ENCODE results near the gene MAPK10.
A peak's percentile ranks its signal among the peaks of the same experiment; 100 is the strongest.

MAPK10 gene

DNA sequence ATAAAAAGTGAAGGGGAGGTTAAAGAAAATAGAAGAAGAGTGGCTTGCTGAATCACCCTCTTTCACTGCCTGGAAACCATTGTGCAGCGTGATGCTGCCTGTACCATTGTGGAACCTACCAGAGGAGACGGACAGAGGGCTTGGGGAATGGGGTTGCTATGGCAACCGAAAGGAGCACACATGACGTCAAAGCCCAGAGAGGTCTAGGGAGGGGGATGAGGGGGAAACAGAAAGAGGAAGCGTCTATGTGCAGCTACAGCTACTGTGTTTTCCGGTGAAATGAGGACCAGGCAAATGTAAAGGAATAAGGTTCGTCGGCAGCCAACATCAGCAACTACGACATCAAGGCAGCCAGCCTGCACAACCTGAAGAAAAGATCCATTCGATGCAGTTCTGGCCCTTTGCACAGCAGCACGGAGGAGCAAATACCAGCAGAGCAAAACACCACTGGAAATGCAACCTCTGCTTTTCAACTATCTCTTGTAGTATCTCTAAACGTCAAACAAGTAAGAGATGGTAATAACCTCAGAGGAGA is at the start of gene MAPK10:
TSS of gene MAPK10 (minus strand) at position 110 of the 535 bp plus-strand sequence.
- peak; percentile 81 for DNase-seq

DNA sequence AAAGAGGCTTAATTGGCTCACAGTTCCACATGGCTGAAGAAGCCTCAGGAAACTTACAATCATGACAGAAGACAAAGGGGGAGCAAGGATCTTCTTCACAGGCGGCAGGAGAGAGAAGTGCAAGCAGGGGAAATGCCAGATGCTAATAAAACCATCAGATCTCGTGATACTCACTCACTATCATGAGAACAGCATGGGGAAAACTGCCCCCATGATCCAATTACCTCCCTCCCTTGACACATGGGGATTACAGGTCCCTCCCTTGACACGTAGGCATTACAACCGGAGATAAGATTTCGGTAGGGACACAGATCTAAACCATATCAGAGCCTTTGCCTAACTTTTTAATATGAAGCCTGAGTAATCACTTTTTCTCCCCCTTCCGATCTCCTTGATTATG is 43.7 kb upstream of the MAPK10 start:
- DNase-seq = no peak

DNA sequence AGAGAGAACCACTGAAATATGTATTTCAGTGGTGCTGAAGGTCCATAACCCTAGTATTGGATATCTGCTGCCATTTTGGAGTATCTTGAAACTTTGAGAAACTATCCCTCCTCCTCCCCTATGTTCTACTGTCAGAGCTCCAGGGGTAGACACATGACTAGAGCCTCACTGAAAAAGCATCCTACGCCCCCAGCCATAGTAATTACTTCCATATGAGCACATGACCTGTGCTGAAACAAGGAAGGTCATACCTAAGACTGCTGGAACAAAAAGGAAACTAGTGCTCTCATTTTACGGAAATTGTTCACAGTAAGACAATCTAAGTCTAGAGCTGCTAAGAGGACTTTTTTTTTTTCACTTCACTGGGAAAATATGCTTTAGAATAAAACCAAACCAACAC is 42.0 kb upstream of the MAPK10 start:
- DNase-seq = no peak

DNA sequence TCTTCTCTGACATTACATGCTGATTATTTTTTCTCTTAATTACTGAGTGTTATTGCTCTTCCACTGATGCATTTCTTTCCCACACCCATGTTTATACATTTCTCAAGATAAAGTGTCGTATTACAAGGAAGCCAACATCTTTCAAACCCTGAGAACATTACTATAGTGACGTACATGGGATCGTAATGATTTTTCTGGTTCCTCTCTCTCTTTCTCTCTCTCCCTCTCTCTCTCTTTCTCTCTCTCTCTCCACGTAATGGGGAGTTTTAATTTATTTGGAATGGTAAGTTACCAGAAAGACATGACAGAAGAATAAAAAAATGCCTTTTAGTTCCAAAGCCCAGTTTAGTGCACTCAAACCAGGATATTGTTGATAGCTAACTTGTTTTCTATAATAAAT is 40.4 kb upstream of the MAPK10 start:
- DNase-seq = no peak

- no peak for DNase-seq
Measured at GRCh38 chr4:86398187-86398586, 38.3 kb upstream of the MAPK10 start.

DNA sequence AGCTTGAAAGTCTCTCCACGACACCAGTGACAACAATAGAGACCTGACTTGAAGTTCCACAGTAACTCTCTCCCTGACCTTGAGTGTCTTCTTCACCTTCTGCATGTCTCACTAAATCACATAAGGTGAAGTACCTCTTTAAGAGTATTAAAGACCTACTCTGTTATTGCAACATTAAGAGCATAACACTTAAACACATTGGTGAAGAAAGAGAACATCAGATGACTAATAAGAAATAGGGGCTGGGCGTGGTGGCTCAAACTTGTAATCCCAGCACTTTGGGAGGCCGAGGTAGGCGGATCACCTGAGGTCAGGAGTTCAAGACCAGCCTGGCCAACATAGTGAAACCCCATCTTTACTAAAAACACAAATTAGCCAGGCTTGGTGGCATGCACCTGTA is 33.9 kb upstream of the MAPK10 start:
- DNase-seq = no peak

DNA sequence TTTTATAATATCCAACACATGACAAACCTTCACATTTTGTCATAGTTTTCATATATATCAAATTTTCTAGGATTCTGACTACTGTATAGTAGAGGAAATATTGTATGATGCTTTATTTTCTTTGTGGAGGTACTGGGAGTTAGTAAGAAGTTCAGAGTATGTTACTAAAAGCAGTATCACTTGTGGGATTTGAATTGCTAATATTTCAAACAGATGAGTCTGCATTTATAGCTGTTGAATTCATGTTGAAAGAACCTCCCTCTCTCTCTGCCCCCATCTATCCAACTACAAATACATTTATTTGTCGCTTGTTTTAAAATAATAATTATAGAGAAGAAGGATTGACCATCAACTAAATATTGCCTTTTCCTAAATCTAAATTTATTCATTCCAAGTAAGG is 29.8 kb upstream of the MAPK10 start:
- DNase-seq = no peak

GRCh38 chr4:86388252-86388651 is 28.4 kb upstream of the MAPK10 start:
- no peak for DNase-seq

DNA sequence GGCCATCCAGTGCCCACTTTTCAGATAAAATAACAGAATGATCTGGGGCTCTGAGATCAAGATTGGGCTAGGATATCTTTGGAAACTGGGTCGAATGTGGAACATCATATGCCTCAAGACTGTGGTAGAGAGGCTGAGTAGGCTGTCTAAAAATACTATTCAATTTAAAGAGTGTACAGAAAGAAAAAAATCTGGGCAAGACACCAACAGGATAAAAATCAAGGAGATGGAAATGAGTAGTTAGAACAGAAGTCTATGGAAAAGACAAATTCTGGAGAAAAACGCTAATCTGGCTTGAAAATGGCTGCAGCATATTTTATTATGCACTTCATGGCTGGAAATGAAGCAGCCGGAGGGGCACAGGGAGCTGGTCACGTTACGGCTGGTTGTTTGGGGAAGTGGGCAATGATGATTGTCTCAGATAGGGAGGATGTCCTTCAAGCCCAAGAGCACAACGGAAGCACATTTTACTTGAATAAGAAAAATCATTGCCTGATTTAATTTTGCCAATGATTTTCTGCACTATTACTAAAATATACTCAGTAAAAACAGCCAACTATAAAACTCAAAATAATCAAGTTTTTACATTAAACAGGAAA is 27.1 kb upstream of the MAPK10 start:
- no peak for DNase-seq

- DNase-seq = no peak
Measured at GRCh38 chr4:86386201-86386600, 26.3 kb upstream of the MAPK10 start.

- DNase-seq = no peak
Measured at GRCh38 chr4:86381431-86381830, 21.6 kb upstream of the MAPK10 start.

DNA sequence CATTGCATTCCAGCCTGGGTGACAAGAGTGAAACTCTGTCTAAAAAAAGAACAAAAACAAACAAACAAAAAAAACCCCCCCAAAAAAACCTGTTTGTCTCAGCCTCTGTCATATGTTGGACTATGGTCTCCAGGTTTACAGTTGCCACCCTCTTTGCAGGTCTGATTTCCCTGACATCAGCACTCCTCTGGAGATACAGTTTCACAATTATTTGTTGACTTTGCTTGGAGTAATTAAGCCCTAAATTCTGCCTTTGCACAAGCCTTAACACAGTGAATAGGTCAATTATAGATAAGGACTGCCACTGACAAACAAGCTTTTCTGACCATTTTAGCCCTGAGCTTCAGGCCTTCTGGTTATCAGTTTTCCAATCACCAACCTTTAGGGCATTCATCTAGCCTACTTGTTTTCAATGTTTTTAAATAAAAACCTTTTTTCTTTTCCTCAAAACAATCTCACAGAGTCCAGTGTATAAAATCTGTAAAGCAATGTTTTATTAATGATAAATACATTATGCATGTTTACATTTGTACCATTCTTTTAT is 20.4 kb upstream of the MAPK10 start:
- peak; percentile 39 for DNase-seq

DNA sequence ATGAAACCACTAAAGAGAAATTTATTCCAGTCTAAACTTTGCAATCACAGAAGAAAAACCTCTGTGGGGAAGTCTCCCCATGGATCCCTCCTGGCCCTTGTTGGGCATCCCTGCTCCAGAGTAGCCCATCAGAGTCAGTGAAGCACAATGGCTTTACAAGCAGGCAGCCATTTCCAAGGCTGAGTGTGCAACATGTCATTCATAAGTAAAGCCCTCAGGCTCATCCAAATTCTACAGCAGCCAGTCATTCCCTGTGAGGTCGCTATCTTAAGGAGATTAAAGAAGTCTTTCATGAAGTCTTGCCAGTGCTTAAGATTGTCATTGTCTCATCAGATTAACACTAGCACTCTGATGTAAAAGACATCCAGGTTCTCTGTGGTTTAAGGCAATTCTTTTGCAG is 17.0 kb upstream of the MAPK10 start:
- DNase-seq = no peak

DNA sequence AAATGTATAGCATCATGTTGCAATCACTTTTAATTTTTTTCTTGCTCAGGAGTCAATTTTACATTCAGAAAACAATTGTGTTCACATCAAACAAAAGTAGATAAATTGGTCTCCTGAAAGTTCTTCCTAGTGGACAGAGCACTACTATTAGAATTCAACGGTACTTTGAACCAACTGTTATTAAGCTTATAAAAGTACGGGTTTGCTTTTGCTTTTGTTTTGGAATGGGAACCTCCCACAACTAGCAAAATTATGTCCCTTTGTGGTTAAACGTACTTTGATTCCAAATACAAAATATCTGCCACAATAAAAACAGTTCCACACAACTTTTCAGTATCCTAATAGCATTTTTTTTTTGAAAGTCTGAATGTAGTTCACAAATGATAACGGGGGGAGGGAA is 8.6 kb upstream of the MAPK10 start:
- DNase-seq = no peak

DNA sequence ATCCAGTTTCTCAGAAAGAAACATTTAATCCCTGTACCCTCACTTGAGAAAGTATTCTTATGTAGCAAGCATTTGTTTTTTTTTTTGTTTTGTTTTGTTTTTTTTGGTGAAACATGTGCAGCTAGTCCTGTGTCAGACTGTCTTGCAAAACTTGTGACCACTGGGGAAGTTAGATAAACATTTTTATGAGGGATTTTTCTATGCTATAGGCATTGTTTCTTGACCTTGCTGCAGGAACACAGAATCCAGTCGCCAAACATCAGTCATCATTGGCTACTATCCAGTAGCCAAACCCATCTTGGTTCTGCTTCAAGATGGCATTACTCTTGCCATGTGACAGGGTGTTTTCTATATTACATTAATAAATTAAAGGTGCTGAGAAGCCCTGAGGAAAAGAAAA is 7.7 kb upstream of the MAPK10 start:
- no peak for DNase-seq

- no peak for DNase-seq
Measured at GRCh38 chr4:86366920-86367319, 7.1 kb upstream of the MAPK10 start.

GRCh38 chr4:86362510-86362909 is 2.7 kb upstream of the MAPK10 start:
- DNase-seq = no peak

GRCh38 chr4:86358257-86358656 is 1.6 kb downstream of the MAPK10 start:
- no peak for DNase-seq

GRCh38 chr4:86357608-86358007 is 2.2 kb downstream of the MAPK10 start:
- no peak for DNase-seq

DNA sequence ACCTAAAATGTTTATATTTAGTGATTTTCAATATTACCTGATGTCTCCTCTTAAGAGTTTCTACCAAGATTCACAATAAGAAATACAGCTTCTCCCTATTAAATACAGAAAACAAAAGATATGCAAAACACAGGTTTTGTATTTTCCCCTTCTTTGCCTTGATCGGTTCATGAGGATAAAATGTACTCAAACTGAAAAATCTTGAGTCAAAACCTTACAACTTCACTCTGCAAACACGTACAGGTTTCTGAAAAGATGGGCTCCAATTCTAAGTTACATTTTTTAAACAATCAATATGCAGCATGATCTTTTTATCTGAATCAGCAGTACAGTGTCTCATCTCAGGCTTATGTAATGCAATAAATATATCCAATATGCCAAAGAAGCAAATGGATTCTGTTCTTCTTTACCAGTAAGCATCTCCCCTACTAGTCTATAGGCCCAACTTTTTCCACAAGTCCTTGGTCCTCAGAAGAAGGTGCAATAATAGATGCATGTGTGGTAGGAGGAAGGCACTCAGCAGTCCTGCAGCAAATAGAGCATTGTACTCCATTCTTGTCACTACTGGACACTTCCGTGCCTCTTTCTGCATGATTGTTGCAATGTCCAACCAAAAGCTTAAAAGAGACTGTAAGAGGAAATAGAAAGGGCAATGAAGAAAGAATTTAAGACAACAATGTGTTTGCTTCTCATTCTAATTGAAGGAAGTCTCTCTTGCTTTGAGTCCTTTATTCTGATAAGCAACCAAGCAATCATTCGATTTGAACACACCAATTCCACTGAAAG is 3.2 kb downstream of the MAPK10 start:
- DNase-seq = no peak

DNA sequence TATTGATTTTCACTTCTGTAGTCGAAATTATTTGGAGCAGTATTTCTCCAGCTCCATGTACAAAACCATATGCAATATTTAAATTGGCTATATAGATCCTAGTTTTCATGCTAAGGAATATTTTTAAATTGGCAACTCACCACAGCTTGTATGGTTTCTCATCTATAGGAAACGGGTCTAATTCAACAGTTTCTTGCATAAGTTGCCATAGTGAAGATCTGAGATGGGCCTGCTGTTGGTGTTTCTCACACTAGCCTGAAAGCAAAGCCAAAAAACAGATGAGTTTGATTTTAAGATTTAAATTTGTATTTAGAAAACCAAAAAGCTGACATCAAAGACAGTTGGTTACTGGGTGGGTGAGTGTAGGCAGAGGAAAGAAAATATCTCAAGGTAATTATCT is 5.5 kb downstream of the MAPK10 start:
- no peak for DNase-seq

DNA sequence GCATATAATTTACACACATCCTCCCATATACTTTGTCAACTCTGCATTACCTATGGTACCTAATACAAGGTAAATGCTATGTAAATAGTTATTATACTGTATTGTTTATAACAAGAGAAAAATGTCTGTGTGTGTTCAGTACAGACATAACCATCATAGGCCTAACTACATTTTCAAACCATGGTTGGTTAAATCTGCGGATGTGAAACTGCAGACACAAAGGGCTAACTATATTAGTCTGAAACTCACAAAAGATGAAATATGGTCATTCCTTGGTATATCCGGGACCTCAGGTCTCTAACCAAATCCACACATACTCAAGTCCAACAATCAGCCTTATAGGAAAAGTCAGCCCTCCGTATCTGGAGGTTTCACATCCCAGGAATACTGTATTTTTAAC is 13.5 kb downstream of the MAPK10 start:
- DNase-seq = no peak

DNA sequence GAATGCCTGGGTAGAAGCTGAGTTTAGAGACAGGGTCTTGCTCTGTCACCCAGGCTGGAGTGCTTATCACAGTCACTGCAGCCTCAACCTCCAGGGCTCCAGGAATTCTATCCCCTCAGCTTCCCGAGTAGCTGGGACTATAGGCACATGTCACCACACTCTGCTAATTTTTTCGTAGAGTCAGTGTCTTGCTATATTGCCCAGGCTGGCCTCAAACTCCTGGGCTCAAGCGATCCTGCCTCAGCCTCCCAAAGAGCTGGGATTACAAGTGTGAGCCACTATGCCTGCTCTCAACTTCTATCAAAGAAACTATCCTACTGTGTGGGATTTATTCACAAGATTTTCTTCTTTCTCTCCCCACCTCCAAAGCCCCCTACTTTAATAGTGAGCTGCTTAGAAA is 15.7 kb downstream of the MAPK10 start:
- no peak for DNase-seq

DNA sequence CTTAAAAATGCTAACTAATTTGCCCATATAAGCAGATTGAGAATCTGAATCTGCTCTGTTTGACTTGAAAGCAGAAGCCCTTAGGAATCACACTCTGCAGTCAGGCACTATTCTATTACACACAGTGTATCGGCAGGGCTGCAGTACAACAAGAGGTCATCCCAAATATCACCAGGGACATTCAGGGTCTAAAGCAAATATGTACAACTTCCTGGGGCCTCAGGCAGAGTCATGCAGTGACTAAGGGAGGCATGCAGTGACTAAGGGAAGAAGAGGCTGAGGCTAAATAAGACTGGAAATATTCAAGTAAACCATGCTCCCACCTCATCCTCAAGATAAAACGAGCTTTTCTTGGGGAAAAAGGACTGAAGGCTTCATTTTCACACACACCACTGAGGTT is 20.9 kb downstream of the MAPK10 start:
- DNase-seq = no peak
